ENCODE results near the gene MRPL53. TPM values are rescaled to one million over a fixed set of nuclear protein-coding genes. Genes with fewer than 3 reads are reported as not detected.

MRPL53 gene
- total and polyA plus RNA-seq, 9 of the 15 experiments (the other 6 are each of a cell fraction or from before 2014, with no cell fraction given): 11.5 to 87.9 (median 41.1) TPM

DNA sequence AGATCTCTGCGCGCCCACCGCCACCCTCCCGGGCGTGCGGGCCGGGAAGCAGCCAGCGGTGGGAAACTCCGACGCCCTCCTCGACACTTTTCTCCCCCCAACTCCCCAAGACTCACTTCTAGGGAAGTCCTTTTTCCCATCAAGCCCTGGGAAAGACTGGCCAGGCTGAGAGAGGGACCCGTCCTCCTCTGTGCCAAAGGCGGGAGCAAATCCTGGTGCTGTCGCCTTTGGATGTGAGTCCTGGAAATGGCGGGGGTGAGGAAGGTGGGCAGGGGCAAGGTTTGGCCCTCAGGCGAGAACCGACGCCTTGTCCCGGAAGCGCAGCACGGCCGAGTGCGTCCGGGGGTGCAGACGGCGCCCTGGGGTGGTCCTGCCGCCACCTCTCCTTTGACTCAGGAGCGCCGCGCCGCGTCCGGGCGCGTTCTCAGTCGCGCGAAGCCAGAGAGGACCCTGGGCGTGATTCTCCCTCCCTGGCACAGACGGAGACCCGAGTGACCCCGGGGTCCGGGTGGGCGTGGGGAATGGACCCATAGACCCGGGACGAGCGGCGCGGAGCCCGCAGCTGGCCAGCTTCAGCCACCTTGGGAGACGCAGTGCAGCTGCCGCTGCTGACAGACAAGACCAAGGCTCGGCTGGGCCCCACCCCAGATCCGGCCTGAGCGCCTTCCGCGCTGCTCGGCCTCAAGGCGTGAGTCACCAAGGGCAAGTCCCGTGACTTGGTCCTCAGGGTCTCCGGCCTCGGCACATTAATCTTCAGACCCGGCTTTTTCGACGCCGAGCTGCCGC lies 30.4 kb upstream of the MRPL53 start (continued):
- TF ChIP-seq MAFG (tag; conservative IDR thresholded peaks at IDR 0.05) (no peak), TBP (optimal IDR thresholded peaks at IDR 0.05; ENCODE audit: low read depth, low read length) (peak; percentile 77), EP300 (IDR thresholded peaks at IDR 0.05; ENCODE audit: low read length) (0 out of 2 replicates have a peak, but pooled peaks have one; percentile 20), NR2C1 (IDR thresholded peaks at IDR 0.05) (no peak), NR2C1 (tag; IDR thresholded peaks at IDR 0.05) (0 out of 2 replicates have a peak, but pooled peaks have one; percentile 27), IFI16 (CRISPR knock-in tag; IDR thresholded peaks at IDR 0.05) (no peak), ETV1 (tag; conservative IDR thresholded peaks at IDR 0.05; ENCODE audit: low read depth) (peak; percentile 80), FOXM1 (IDR thresholded peaks at IDR 0.05; ENCODE audit: low read depth) (no peak), FOXM1 (CRISPR knock-in tag; IDR thresholded peaks at IDR 0.05; ENCODE audit: low read depth) (no peak), ZNF212 (CRISPR knock-in tag; IDR thresholded peaks at IDR 0.05) (no peak)
- TF ChIP-seq, protein P1, sequence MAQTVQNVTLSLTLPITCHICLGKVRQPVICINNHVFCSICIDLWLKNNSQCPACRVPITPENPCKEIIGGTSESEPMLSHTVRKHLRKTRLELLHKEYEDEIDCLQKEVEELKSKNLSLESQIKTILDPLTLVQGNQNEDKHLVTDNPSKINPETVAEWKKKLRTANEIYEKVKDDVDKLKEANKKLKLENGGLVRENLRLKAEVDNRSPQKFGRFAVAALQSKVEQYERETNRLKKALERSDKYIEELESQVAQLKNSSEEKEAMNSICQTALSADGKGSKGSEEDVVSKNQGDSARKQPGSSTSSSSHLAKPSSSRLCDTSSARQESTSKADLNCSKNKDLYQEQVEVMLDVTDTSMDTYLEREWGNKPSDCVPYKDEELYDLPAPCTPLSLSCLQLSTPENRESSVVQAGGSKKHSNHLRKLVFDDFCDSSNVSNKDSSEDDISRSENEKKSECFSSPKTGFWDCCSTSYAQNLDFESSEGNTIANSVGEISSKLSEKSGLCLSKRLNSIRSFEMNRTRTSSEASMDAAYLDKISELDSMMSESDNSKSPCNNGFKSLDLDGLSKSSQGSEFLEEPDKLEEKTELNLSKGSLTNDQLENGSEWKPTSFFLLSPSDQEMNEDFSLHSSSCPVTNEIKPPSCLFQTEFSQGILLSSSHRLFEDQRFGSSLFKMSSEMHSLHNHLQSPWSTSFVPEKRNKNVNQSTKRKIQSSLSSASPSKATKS (CRISPR knock-in tag; IDR thresholded peaks at IDR 0.05): 0 out of 2 replicates have a peak, but pooled peaks have one; percentile 7
- TF ChIP-seq, protein P2, sequence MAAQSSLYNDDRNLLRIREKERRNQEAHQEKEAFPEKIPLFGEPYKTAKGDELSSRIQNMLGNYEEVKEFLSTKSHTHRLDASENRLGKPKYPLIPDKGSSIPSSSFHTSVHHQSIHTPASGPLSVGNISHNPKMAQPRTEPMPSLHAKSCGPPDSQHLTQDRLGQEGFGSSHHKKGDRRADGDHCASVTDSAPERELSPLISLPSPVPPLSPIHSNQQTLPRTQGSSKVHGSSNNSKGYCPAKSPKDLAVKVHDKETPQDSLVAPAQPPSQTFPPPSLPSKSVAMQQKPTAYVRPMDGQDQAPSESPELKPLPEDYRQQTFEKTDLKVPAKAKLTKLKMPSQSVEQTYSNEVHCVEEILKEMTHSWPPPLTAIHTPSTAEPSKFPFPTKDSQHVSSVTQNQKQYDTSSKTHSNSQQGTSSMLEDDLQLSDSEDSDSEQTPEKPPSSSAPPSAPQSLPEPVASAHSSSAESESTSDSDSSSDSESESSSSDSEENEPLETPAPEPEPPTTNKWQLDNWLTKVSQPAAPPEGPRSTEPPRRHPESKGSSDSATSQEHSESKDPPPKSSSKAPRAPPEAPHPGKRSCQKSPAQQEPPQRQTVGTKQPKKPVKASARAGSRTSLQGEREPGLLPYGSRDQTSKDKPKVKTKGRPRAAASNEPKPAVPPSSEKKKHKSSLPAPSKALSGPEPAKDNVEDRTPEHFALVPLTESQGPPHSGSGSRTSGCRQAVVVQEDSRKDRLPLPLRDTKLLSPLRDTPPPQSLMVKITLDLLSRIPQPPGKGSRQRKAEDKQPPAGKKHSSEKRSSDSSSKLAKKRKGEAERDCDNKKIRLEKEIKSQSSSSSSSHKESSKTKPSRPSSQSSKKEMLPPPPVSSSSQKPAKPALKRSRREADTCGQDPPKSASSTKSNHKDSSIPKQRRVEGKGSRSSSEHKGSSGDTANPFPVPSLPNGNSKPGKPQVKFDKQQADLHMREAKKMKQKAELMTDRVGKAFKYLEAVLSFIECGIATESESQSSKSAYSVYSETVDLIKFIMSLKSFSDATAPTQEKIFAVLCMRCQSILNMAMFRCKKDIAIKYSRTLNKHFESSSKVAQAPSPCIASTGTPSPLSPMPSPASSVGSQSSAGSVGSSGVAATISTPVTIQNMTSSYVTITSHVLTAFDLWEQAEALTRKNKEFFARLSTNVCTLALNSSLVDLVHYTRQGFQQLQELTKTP (IDR thresholded peaks at IDR 0.05; ENCODE audit: low read depth in 1 of 2, partially characterized antibody in 2 of 2): no peak
- TF ChIP-seq, protein P3, sequence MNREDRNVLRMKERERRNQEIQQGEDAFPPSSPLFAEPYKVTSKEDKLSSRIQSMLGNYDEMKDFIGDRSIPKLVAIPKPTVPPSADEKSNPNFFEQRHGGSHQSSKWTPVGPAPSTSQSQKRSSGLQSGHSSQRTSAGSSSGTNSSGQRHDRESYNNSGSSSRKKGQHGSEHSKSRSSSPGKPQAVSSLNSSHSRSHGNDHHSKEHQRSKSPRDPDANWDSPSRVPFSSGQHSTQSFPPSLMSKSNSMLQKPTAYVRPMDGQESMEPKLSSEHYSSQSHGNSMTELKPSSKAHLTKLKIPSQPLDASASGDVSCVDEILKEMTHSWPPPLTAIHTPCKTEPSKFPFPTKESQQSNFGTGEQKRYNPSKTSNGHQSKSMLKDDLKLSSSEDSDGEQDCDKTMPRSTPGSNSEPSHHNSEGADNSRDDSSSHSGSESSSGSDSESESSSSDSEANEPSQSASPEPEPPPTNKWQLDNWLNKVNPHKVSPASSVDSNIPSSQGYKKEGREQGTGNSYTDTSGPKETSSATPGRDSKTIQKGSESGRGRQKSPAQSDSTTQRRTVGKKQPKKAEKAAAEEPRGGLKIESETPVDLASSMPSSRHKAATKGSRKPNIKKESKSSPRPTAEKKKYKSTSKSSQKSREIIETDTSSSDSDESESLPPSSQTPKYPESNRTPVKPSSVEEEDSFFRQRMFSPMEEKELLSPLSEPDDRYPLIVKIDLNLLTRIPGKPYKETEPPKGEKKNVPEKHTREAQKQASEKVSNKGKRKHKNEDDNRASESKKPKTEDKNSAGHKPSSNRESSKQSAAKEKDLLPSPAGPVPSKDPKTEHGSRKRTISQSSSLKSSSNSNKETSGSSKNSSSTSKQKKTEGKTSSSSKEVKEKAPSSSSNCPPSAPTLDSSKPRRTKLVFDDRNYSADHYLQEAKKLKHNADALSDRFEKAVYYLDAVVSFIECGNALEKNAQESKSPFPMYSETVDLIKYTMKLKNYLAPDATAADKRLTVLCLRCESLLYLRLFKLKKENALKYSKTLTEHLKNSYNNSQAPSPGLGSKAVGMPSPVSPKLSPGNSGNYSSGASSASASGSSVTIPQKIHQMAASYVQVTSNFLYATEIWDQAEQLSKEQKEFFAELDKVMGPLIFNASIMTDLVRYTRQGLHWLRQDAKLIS (CRISPR knock-in tag; IDR thresholded peaks at IDR 0.05): peak; percentile 25; the same call in 1 of the 2 replicates
- TF ChIP-seq, protein P4, sequence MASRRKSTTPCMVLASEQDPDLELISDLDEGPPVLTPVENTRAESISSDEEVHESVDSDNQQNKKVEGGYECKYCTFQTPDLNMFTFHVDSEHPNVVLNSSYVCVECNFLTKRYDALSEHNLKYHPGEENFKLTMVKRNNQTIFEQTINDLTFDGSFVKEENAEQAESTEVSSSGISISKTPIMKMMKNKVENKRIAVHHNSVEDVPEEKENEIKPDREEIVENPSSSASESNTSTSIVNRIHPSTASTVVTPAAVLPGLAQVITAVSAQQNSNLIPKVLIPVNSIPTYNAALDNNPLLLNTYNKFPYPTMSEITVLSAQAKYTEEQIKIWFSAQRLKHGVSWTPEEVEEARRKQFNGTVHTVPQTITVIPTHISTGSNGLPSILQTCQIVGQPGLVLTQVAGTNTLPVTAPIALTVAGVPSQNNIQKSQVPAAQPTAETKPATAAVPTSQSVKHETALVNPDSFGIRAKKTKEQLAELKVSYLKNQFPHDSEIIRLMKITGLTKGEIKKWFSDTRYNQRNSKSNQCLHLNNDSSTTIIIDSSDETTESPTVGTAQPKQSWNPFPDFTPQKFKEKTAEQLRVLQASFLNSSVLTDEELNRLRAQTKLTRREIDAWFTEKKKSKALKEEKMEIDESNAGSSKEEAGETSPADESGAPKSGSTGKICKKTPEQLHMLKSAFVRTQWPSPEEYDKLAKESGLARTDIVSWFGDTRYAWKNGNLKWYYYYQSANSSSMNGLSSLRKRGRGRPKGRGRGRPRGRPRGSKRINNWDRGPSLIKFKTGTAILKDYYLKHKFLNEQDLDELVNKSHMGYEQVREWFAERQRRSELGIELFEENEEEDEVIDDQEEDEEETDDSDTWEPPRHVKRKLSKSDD (conservative IDR thresholded peaks at IDR 0.05; ENCODE audit: low read length): 0 out of 2 replicates have a peak, but pooled peaks have one; percentile 65
